ENCODE data around the gene TEX36. TPM values are rescaled to one million over a fixed set of nuclear protein-coding genes. Genes with fewer than 3 reads are reported as not detected.

The TEX36 gene
- total RNA-seq, 1 experiment from 2014 or later: 1.3 TPM

GRCh38 chr10:125631806-125632205 is 51.2 kb downstream of the TEX36 start:
- Histone ChIP-seq H3K36me3 (ENCODE audit: insufficient read depth, low read length, poor library complexity, severe bottlenecking) (no peaks in the 10 kb centered on the region), H3K27ac (ENCODE audit: low read depth, low read length, poor library complexity, severe bottlenecking) (no peak overlapping the region), H3K27me3 (replicated peaks; ENCODE audit: insufficient read depth, low read depth, low read length, poor library complexity) (no peaks in the 10 kb centered on the region), H3K9me3 (ENCODE audit: low read depth, low read length, poor library complexity, severe bottlenecking) (no peaks in the 10 kb centered on the region), H3K4me1 (ENCODE audit: insufficient read depth, low read length, poor library complexity, severe bottlenecking) (peaks cover 50% of the 10 kb centered on the region), H3K4me3 (ENCODE audit: low read depth, low read length, poor library complexity, severe bottlenecking) (no peak overlapping the region)
- POLR2A ChIA-PET (ENCODE audit: low non-redundant PET): no interaction called here
- CTCF ChIA-PET: no interaction called here
- peak; percentile 49 for DNase-seq (ENCODE audit: low spot score)
- TF ChIP-seq EZH2 (IDR thresholded peaks at IDR 0.05; ENCODE audit: borderline replicate concordance, low read depth, low read length, poor library complexity, severe bottlenecking) (no peak), CTCF (conservative IDR thresholded peaks at IDR 0.05; ENCODE audit: low read depth, low read length) (no peak; the same call in 1 of the 2 replicates)
- intact Hi-C loops (cut with micrococcal nuclease; ENCODE audit: unreplicated experiment): loop anchor here (5.0 kb wide), 1 partner anchor 65 kb away; no protein-coding TSS in a partner anchor
- BruUV-seq (replicated peaks): no TSS peak

DNA sequence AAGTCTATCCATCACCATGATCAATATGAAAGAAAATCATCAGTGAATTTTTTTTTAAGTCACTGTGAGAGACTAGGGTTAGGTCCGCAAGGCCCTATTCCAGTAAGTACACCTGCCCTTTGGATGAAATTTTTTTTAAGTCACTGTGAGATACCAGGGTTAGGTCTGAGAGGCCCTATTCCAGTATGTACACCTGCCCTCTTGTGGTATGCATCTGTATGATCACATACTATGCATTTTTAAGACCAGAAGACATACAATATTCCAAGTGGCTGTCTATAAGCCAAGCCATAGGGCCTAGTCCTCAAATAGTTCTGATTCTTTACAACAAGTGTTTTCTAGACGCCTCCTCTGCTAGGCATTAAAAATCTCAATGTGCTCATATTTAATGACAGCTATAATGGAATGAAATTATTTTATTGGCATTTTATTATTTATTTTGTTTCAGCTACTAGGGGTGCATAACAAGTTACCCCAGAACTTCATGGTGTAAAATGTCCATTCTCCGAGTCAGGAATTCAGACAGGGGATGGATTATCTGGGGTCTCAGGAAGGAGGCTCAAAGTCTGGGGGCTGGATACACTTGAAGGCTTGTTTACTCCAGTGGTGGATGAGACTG is 53.1 kb downstream of the TEX36 start:
- CTCF ChIA-PET: interaction anchor here (0.6 kb wide), 1 partner anchor 505 kb away, joined by 3 read pairs; no protein-coding TSS in a partner anchor
- peaks cover 63% of the 10 kb centered on the region for H3K4me1 ChIP-seq (ENCODE audit: insufficient read depth, low read length, poor library complexity, severe bottlenecking)
- H3K27ac ChIP-seq (ENCODE audit: low read depth, low read length, poor library complexity, severe bottlenecking): no peak overlapping the region
- TF ChIP-seq CTCF (conservative IDR thresholded peaks at IDR 0.05; ENCODE audit: low read depth, low read length) (peak; percentile 72), EZH2 (IDR thresholded peaks at IDR 0.05; ENCODE audit: borderline replicate concordance, low read depth, low read length, poor library complexity, severe bottlenecking) (no peak)
- no TSS peak for BruUV-seq (replicated peaks)
- H3K36me3 ChIP-seq (ENCODE audit: insufficient read depth, low read length, poor library complexity, severe bottlenecking): no peaks in the 10 kb centered on the region
- POLR2A ChIA-PET (ENCODE audit: low non-redundant PET): no interaction called here
- no peaks in the 10 kb centered on the region for H3K9me3 ChIP-seq (ENCODE audit: low read depth, low read length, poor library complexity, severe bottlenecking)
- peak; percentile 77 for DNase-seq (ENCODE audit: low spot score)
- no peak overlapping the region for H3K4me3 ChIP-seq (ENCODE audit: low read depth, low read length, poor library complexity, severe bottlenecking)
- intact Hi-C loops (cut with micrococcal nuclease; ENCODE audit: unreplicated experiment): loop anchor here (2.0 to 5.0 kb wide), 3 partner anchors 67 to 593 kb away; partner anchors contain the start of gene CTBP2
- no peaks in the 10 kb centered on the region for H3K27me3 ChIP-seq (replicated peaks; ENCODE audit: insufficient read depth, low read depth, low read length, poor library complexity)

- Histone ChIP-seq H3K9me3 (ENCODE audit: low read depth, low read length, poor library complexity, severe bottlenecking) (no peaks in the 10 kb centered on the region), H3K4me1 (ENCODE audit: insufficient read depth, low read length, poor library complexity, severe bottlenecking) (peaks cover 50% of the 10 kb centered on the region), H3K36me3 (ENCODE audit: insufficient read depth, low read length, poor library complexity, severe bottlenecking) (no peaks in the 10 kb centered on the region), H3K27me3 (replicated peaks; ENCODE audit: insufficient read depth, low read depth, low read length, poor library complexity) (no peaks in the 10 kb centered on the region), H3K4me3 (ENCODE audit: low read depth, low read length, poor library complexity, severe bottlenecking) (no peak overlapping the region), H3K27ac (ENCODE audit: low read depth, low read length, poor library complexity, severe bottlenecking) (peak overlapping the region; percentile 70)
- no TSS peak for BruUV-seq (replicated peaks)
- TF ChIP-seq EZH2 (IDR thresholded peaks at IDR 0.05; ENCODE audit: borderline replicate concordance, low read depth, low read length, poor library complexity, severe bottlenecking): no peak
- no peak for TF ChIP-seq CTCF (conservative IDR thresholded peaks at IDR 0.05; ENCODE audit: low read depth, low read length)
- ChIA-PET CTCF (interaction anchor here (1.7 kb wide), 1 partner anchor 21 kb away, joined by 5 read pairs; no protein-coding TSS in a partner anchor), POLR2A (ENCODE audit: low non-redundant PET) (no interaction called here)
- peak; percentile 94 for DNase-seq (ENCODE audit: low spot score)
- intact Hi-C loops (cut with micrococcal nuclease; ENCODE audit: unreplicated experiment): loop anchor here (2.0 to 5.0 kb wide), 2 partner anchors 468 to 591 kb away; partner anchors contain the start of gene CTBP2
Observed at GRCh38 chr10:125628104-125629049, 54.6 kb downstream of the TEX36 start.
